ENCODE results near the gene YES1. TPM values are rescaled to one million over a fixed set of nuclear protein-coding genes. Genes with fewer than 3 reads are reported as not detected.

Gene YES1
- total and polyA plus RNA-seq, 12 donors = 11.5 to 84.1 (median 42.5) TPM

DNA sequence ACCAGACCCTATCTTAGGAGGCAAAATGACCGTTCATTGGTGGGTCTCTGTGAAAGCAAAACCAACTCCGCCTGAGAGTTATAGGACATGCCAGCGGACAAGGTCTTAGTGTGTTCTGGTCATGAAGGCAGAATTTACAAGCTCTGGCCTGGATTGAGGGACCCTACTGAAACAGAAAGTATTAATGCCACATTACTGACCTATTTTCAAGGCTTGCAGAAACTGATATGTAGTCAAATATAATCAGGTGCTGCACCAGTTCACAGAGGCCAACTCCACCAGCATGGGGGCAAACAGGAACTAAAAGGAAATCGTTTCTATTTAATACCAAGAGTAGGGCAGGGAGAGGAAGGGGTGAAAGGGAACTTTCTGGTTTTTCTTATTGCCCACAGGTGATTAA, 134.9 kb downstream of the YES1 start:
- intact Hi-C loops (cut with DNase I) = no loop called here
- no peak overlapping the region for H3K27ac ChIP-seq
- no peak overlapping the region for H3K4me3 ChIP-seq
- no peaks in the 10 kb centered on the region for H3K9me3 ChIP-seq (replicated peaks in 1 of 3)
- no peaks in the 10 kb centered on the region for H3K27me3 ChIP-seq
- peaks cover 0 to 5% of the 10 kb centered on the region in 2 donors for H3K4me1 ChIP-seq (replicated peaks in 1 of 2)
- DNase-seq = no peak
- WGBS, 4 donors = 42 to 92% (median 78%) methylated on average over 4 of the region's 4 CpGs
- H3K36me3 ChIP-seq (replicated peaks in 1 of 2) = peaks cover 0 to 47% of the 10 kb centered on the region in 2 donors
- TF ChIP-seq, protein P1, sequence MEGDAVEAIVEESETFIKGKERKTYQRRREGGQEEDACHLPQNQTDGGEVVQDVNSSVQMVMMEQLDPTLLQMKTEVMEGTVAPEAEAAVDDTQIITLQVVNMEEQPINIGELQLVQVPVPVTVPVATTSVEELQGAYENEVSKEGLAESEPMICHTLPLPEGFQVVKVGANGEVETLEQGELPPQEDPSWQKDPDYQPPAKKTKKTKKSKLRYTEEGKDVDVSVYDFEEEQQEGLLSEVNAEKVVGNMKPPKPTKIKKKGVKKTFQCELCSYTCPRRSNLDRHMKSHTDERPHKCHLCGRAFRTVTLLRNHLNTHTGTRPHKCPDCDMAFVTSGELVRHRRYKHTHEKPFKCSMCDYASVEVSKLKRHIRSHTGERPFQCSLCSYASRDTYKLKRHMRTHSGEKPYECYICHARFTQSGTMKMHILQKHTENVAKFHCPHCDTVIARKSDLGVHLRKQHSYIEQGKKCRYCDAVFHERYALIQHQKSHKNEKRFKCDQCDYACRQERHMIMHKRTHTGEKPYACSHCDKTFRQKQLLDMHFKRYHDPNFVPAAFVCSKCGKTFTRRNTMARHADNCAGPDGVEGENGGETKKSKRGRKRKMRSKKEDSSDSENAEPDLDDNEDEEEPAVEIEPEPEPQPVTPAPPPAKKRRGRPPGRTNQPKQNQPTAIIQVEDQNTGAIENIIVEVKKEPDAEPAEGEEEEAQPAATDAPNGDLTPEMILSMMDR (IDR thresholded peaks at IDR 0.05) = no peak
- TF ChIP-seq POLR2A (IDR thresholded peaks at IDR 0.05) = no peak

- H3K4me1 ChIP-seq (replicated peaks in 1 of 2) = peaks cover 0 to 5% of the 10 kb centered on the region in 2 donors
- no peaks in the 10 kb centered on the region for H3K27me3 ChIP-seq
- H3K36me3 ChIP-seq (replicated peaks in 1 of 2) = peaks cover 0 to 46% of the 10 kb centered on the region in 2 donors
- H3K27ac ChIP-seq = no peak overlapping the region
- no peaks in the 10 kb centered on the region for H3K9me3 ChIP-seq (replicated peaks in 1 of 3)
- no peak for DNase-seq
- TF ChIP-seq POLR2A (IDR thresholded peaks at IDR 0.05) = no peak
- TF ChIP-seq, protein P1 (IDR thresholded peaks at IDR 0.05) = no peak
- intact Hi-C loops (cut with DNase I) = no loop called here
- WGBS, 4 donors = 93 to 96% (median 95%) methylated on average over 3 of the region's 3 CpGs
- no peak overlapping the region for H3K4me3 ChIP-seq
These were observed 135.3 kb downstream of the YES1 start for GRCh38 chr18:676736-677135.

DNA sequence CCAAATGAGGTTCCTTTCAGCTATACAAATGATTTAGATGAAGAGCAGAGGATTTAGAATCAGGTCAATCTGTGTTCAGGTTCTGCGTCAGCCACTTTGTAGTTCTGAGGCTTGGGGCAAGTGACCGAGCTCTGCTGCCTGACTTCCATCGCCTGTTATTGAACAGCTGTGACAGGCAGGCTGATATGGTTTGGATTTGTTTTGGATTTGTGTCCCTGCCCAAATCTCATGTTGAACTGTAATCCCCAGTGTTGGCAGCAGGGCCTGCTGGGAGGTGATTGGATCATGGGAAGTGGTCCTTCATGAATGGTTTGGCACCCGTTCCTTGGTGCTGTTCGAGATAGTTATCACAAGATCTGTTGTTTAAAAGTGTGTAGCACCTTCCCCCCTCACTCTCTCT, 136.0 kb downstream of the YES1 start:
- peaks cover 0 to 45% of the 10 kb centered on the region in 2 donors for H3K36me3 ChIP-seq (replicated peaks in 1 of 2)

DNA sequence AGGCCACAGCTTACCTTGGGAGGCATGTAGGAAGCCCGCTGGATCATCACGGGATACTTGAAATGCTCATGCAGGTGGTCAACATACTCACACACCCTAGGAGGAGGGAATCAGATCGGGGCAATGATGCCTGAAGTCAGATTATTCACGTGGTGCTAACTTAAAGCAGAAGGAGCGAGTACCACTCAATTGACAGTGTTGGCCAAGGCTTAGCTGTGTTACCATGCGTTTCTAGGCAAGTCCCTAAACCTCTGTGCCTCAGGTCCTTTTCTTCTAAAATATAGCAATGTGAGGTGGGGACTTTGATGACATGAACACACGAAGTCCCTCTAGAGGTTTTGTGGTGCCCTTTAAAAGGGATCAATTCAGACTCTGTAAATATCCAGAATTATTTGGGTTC, 136.7 kb downstream of the YES1 start:
- H3K4me1 ChIP-seq (replicated peaks in 1 of 2) = peaks cover 0 to 5% of the 10 kb centered on the region in 2 donors
- no peaks in the 10 kb centered on the region for H3K27me3 ChIP-seq
- H3K4me3 ChIP-seq = no peak overlapping the region
- no peak overlapping the region for H3K27ac ChIP-seq
- 96 to 100% (median 98%) methylated on average over 6 to 7 of the region's 7 CpGs for WGBS, 4 donors
- H3K36me3 ChIP-seq (replicated peaks in 1 of 2) = peaks cover 0 to 51% of the 10 kb centered on the region in 2 donors
- no peak for TF ChIP-seq POLR2A (IDR thresholded peaks at IDR 0.05)
- TF ChIP-seq, protein P1 (IDR thresholded peaks at IDR 0.05) = no peak
- intact Hi-C loops (cut with DNase I) = no loop called here
- no peak for DNase-seq
- no peaks in the 10 kb centered on the region for H3K9me3 ChIP-seq (replicated peaks in 1 of 3)

More for the DNA sequence above, 136.0 kb downstream of the YES1 start:
- Histone ChIP-seq H3K4me3 (no peak overlapping the region), H3K27ac (no peak overlapping the region), H3K9me3 (replicated peaks in 1 of 3) (no peaks in the 10 kb centered on the region), H3K4me1 (replicated peaks in 1 of 2) (peaks cover 0 to 5% of the 10 kb centered on the region in 2 donors), H3K27me3 (no peaks in the 10 kb centered on the region)
- no peak for TF ChIP-seq POLR2A (IDR thresholded peaks at IDR 0.05)
- TF ChIP-seq, protein P1 (IDR thresholded peaks at IDR 0.05) = no peak
- 92 to 94% (median 93%) methylated on average over 3 to 5 of the region's 5 CpGs for WGBS, 4 donors
- intact Hi-C loops (cut with DNase I) = no loop called here
- no peak for DNase-seq
